Stimulated activated CD8-positive, alpha-beta memory T cell treated with anti-CD3 and anti-CD28 coated beads, Interleukin-12 subunit alpha, Interleukin-12 subunit beta, amount 100 ng/mL, for 24 hours (primary cell): Measurements from ENCODE around the gene NBEA.
"Not testable (repeated sequence)": the region's sequence is repeated elsewhere in the genome, so short reads cannot be mapped to it uniquely, and the experiment has no call there.

Experiments
- DNase-seq: peaks from one replicate; pipeline ENCODE4 v3.0.0-alpha.2; 2020; ENCODE audit errors: extremely low read depth

Gene NBEA

GRCh38 chr13:34959489-34959888, 17.4 kb downstream of the NBEA start:
- DNase-seq: no peak

DNA sequence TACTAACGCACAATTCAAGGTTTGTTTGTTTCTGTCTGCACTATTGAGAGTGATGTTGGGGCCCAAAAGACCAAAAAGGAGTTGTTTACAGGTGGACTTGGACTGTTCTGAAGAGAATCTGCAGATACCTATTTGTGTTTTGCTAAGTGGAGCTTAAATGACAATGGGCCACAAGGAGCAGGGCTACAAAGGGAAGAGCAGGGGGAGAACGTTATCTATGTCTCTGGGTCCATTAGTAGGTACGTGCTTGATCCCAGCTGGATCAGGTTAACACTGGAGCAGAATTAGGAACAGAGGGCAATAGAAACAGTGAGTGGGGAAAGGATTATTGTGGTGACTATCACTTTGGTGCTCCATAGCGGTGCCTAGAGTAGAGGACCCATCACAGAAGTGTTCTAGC, 22.5 kb downstream of the NBEA start:
- DNase-seq: no peak

GRCh38 chr13:34967851-34968562, 25.9 kb downstream of the NBEA start:
- no peak for DNase-seq

DNA sequence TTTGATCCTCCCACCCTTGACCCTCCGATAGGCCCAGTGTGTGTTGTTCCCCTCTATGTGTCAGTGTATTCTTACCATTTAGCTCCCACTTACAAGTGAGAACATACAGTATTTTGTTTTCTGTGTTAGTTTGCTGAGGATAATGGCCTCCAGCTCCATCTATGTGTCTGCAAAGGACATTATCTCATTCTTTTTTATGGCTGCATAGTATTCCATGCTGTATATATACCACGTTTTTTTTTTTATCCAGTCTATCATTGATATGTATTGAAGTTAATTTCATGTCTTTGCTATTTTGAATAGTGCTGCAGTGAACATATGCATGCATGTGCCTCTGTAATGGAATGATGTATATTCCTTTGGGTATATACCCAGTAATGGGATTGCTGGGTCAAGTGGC, 27.5 kb downstream of the NBEA start:
- not testable (repeated sequence) for DNase-seq

DNA sequence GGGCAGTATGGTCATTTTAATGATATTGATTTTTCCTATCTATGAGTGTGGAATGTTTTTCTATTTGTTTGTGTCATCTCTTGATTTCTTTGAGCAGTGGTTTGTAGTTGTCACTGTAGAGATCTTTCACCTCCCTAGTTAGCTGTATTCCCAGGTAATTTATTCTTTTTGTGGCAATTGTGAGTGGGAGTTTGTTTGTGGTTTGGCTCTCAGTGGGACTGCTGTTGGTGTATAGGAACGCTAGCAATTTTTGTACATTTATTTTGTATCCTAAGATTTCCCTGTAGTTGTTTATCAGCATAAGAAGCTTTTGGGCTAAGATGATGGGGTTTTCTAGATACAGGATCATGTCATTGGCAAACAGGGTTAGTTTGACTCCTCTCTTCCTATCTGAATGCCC, 28.9 kb downstream of the NBEA start:
- no peak for DNase-seq

- DNase-seq: no peak
Measured at GRCh38 chr13:34971473-34971872, 29.4 kb downstream of the NBEA start.

DNA sequence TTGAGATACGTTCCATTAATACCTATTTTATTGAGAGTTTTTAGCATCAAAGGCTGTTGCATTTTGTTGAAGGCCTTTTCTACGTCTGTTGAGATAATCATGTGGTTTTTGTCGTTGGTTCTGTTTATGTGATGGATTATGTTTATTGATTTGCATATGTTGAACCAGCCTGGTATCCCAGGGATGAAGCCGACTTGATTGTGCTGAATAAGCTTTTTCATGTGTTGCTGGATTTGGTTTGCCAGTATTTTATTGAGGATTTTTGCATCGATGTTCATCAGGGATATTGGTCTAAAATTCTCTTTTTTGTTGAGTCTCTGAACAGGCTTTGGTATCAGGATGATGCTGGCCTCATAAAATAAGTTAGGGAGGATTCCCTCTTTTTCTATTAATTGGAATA, 43.1 kb downstream of the NBEA start:
- DNase-seq: not testable (repeated sequence)

DNA sequence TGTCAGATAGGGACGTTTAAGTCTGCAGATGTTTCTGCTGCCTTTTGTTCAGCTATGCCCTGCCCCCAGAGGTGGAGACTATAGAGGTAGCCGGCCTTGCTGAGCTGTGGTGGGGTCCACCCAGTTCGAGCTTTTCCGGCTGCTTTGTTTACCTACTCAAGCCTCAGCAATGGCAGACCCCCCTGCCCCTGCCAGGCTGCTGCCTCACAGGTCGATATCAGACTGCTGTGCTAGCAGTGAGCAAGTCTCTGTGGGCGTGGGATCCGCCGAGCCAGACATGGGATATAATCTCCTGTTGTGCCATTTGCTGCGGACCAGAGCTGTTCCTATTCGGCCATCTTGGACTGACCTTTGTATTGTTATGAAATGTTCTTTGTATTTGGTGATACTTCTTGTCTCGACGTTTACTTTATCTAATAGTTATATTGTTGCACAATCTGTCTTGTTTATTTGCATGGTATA, 46.3 kb downstream of the NBEA start:
- no peak for DNase-seq

DNA sequence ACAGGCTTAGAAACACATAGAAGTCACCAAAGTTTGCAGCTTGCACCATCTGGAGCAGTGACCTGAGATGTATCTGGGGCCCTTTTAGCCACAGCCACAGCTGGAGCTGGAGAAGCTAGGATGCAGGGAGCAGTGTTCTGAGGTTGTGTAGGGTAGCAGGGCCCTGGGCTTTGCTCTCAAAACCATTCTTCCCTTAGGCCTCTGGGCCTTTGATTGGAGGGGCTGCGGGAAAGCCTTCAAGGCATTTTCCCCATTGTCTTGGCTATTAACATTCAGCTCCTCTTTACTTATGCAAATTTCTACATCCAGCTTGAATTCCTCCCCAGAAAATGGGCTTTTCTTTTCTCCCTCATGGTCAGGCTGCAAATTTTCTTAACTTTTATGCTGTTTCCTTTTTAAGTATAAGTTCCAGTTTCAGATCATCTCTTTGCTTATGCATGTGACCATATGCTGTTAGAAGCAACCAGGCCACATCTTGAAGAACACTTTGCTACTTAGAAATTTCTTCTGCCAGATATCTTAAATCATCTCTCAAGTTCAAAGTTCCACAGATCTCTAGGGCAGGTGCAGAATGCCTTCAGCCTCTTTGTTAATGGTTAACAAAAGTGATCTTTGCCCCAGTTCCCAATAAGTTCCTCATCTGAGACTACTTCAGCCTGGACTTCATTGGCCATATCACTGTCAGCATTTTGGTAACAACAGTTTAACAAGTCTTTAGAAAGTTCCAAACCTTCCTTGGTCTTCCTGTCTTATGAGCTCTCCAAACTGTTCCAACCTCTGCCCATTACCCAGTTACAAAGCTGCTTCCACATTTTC, 48.5 kb downstream of the NBEA start:
- DNase-seq: no peak

DNA sequence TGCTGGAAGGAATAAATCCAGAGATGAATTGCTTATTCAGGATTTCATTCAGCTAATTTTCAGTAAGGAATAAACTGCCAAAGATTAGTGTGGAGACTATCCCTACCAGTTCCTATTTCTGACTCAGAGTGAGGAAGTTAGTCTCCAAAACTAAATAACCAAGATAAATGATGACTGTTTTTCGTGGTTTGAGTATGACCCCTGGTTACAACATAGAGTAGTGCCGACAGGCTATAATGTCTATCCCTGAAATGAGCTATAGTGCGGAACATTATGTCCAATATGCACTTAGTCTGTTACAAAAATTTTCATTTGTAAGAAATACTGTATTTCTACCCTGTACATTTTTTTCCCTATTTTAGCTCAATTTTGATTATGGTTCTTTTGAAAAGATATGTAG, 51.4 kb downstream of the NBEA start:
- DNase-seq: no peak

DNA sequence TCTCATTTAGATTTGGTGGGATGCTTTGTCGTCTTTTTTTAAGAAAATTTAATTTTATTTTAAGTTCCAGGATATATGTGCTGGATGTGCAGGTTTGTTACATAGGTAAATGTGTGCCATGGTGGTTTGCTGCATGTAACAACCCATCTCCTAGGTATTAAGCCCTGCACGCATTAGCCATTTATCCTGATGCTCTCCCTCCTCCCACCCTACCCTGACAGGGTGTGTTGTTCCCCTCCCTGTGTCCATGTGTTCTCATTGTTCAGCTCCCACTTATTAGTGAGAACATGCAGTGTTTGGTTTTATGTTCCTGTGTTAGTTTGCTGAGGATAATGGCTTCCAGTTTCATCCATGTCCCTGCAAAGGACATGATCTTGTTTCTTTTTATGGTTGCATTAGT, 61.7 kb downstream of the NBEA start:
- DNase-seq: not testable (repeated sequence)

GRCh38 chr13:35005051-35005450, 63.0 kb downstream of the NBEA start:
- DNase-seq: no peak

GRCh38 chr13:35014606-35015213, 72.6 kb downstream of the NBEA start:
- no peak for DNase-seq

DNA sequence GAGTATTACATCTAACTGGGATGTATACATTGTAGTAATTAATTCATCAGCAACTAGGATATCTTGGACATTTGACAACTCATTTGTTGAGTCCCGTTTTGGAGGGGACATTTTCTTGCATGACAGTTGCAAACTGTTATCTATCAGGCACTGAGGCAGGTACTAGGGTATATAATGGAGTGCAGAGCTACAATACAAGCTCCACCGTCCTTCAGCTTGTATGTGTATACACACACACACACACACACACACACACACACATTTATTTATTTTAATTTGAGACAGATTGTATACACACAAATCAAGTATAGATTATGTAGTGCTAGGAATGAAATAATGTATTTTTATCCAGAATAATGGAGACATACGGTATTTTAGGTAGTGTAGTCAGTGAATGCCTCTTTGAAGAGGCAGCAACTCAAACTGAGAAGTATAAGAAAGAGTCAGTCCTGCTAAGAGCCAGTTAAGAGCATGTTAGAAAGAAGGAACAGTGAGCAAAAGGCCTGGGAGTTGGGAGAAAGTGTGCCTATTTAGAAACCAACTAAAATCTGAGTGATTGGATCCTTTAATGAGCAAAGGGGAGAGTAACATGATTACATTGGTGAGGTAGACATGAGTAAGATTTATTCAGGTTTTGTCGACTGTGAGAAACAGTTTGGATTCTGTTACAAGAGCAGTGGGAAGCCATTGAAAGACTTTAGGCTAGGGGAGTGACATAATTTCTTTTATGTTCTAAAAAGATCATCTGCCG, 74.5 kb downstream of the NBEA start:
- DNase-seq: no peak

DNA sequence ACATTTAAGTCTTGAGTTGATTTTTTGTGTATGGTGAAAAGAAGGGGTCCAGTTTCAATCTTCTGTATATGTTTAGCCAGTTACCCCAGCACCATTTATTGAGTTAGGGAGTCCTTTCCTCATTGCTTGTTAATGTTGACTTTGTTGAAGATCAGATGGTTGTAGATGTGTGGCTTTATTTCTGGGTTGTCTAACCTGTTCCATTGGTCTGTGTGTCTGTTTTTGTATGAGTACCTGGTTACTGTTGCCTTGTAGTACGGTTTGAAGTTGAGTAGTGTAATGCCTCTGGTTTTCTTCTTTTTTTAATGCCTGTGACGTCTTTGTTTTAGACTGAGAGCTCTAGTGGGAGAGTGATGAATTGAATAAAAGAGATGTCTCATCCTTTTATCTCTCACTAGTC, 83.2 kb downstream of the NBEA start:
- no peak for DNase-seq

GRCh38 chr13:35028338-35028867, 86.3 kb downstream of the NBEA start:
- DNase-seq: no peak

DNA sequence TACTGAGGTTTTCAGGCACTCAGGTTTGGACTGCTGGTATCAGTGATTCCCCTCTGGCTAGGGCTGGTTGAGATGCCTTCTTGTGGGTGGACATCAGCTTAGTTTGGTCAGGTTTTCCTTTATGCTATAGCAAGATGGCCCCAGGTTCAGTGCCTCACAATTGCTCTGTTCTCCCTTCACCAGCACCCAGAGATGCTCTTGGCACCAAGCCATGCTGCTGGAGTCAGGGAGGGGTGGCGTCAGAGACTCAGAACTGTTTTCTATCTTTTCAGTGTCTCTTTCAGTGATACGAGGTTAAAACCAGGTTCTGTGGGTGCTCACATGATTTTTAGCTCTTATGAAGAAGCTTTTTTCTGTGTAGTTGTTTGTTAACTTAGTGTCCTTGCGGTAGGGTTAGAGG, 96.9 kb downstream of the NBEA start:
- no peak for DNase-seq

GRCh38 chr13:35046587-35046986, 104.5 kb downstream of the NBEA start:
- no peak for DNase-seq

- no peak for DNase-seq
Measured at GRCh38 chr13:35055705-35056104, 113.6 kb downstream of the NBEA start.

- DNase-seq: no peak
Measured at GRCh38 chr13:35057858-35058257, 115.8 kb downstream of the NBEA start.

GRCh38 chr13:35058585-35058984, 116.5 kb downstream of the NBEA start:
- not testable (repeated sequence) for DNase-seq

- DNase-seq: no peak
Measured at GRCh38 chr13:35086667-35087066, 144.6 kb downstream of the NBEA start.
